LNCAP (cell line): ENCODE measurements around the gene MACROD2.

Experiments
- CTCF ChIP-seq: fragments of 450-650 bp; IDR thresholded peaks from 2 replicates; pipeline ENCODE4 v1.5.1; 2017; ENCODE audit warnings: mild to moderate bottlenecking

Gene MACROD2

DNA sequence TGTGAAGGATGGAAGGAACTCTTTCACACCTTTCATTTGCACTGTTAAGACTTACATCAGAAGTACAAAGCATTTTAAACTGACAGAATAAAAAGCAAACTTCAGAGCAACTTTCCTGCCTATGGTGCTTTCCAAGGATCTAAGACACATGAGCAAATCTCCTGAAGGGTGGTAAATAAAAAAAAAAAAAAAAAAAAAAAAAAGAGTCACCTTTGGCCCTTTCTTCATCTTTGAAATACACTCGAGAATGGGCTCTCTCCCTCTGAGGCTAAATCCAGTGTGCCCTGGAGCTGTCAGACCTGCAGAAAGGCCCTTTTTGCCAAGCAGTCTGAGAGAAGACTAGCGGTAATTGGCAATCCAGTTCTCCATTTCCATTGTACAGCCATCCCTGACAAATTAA is 1455.9 kb downstream of the MACROD2 start:
- no peak for TF ChIP-seq CTCF

- TF ChIP-seq CTCF, result no peak
Observed at GRCh38 chr20:15455279-15455678, 1460.0 kb downstream of the MACROD2 start.

DNA sequence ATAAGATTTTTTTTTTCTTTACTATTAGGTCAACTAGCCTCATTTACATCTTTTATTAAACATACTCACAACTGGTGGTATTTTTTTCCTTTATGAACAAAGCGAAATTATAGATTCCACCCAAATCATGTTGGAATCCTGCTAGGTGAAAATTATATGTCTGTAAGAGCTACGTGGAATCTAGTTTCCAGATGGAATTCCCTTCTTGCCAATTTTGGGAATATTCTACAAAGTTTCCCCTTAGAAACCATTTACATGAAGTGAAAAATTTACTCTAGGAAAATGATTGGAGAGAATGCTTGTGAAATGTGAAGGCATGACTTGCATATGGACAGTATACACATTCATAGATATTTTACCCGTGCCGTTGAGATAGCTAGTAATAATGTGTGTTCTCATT is 1466.6 kb downstream of the MACROD2 start:
- no peak for TF ChIP-seq CTCF

DNA sequence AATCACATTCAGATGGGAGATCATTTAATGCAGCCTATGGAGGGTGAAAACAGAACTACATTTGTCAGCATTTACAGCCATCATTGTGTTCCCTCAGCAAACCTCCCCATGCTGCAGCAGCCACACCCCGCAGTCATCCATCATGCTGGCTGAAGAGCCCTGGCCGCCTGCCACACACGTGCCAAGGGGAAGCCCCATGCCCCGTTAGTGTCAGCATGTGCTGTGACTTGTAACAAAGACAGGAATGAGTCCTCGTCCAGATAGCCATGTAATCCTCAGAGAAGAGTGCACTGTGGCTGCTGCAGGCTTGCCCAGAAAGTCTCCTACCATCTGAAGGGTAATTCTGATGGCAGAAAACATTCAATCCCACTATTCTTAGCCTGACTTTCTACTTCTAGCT is 1480.2 kb downstream of the MACROD2 start:
- no peak for TF ChIP-seq CTCF

DNA sequence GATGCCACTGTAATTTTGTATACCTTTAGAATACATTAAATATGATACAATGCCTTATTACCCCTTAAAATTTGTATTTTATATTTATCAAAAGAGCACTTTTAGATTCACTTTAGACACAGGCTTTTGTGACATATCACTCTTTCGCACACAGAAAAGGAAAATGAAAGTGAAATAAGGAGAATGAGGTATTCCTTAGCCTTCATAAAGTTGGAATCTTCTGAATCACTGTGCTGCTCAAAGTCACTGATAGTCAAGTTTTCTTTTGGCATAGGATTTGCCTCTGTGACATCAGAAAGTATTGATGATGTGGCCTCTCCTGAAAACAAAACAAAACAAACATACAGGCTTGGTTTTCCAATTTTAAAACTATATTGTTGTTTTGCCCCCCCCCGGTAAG is 1480.9 kb downstream of the MACROD2 start:
- TF ChIP-seq CTCF, result no peak

GRCh38 chr20:15476781-15477180 is 1481.5 kb downstream of the MACROD2 start:
- no peak for TF ChIP-seq CTCF

DNA sequence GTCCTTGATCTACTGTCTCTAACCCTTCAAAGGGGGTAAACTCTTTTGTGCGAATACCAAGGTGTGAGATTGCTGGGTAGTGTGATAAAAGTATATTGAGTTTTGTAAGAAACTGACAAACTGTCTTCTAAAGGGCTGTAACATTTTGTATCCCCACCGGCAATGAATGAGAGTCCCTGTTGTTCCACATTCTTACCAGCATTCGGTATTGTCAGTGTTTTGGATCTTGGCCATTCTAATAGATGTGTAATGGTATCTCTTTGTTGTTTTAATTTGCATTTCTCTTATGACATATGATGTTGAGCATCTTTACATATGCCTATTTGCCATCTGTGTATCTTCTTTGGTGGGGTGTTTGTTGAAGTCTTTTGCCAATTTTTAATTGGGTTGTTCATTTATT is 1487.2 kb downstream of the MACROD2 start:
- TF ChIP-seq CTCF, result no peak

- no peak for TF ChIP-seq CTCF
Observed at GRCh38 chr20:15485519-15485918, 1490.2 kb downstream of the MACROD2 start.
